GM12801 (cell line): Measurements from ENCODE around the gene ST6GALNAC5.

ENCODE experiments used
- CTCF ChIP-seq: IDR thresholded peaks from one replicate; pipeline ENCODE4 v1.5.1; 2011; ENCODE audit warnings: control low read depth; ENCODE audit not compliant: insufficient read length; ENCODE audit errors: extremely low read depth

ST6GALNAC5 gene

GRCh38 chr1:77015748-77016341 lies 148.6 kb downstream of the ST6GALNAC5 start:
- TF ChIP-seq CTCF = no peak

- no peak for TF ChIP-seq CTCF
These were observed 149.2 kb downstream of the ST6GALNAC5 start for GRCh38 chr1:77016386-77016985.

GRCh38 chr1:77018311-77018710 lies 151.0 kb downstream of the ST6GALNAC5 start:
- TF ChIP-seq CTCF = no peak

- TF ChIP-seq CTCF = no peak
These were observed 151.5 kb downstream of the ST6GALNAC5 start for GRCh38 chr1:77018761-77019160.

- no peak for TF ChIP-seq CTCF
These were observed 154.5 kb downstream of the ST6GALNAC5 start for GRCh38 chr1:77021732-77022131.

GRCh38 chr1:77024500-77024899 lies 157.2 kb downstream of the ST6GALNAC5 start:
- no peak for TF ChIP-seq CTCF

GRCh38 chr1:77025599-77025998 lies 158.3 kb downstream of the ST6GALNAC5 start:
- no peak for TF ChIP-seq CTCF
